Activated T-cell treated with anti-CD3 and anti-CD28 coated beads for 24 hours (primary cell): ENCODE results near the gene AFAP1.

Source experiments
- DNase-seq: peaks from one replicate; pipeline ENCODE4 v3.0.0-alpha.2; 2020; ENCODE audit warnings: low read depth

Gene AFAP1

GRCh38 chr4:7714738-7715137, 224.9 kb downstream of the AFAP1 start:
- no peak for DNase-seq

DNA sequence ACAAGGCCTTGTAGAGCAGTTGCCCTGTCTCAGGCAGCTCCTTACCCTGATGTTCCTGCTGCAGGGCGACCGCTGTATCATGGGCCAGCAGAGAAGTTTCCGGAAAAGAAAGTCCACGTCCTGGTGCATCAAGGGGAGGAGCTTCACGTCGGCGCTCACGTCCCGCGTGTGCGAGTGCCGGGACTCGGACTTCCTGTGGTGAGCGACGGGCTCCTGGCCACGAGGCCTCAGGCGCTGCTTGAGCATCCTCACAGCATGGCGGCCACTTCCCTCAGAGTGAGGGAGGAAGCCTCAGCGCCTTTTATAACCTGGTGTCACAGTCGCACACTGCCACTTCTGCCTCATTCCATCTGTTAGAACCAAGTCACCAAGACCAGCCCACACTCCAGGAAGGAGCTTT, 225.5 kb downstream of the AFAP1 start:
- no peak for DNase-seq

- no peak for DNase-seq
Observed at GRCh38 chr4:7713757-7714156, 225.9 kb downstream of the AFAP1 start.

GRCh38 chr4:7712021-7712671, 227.5 kb downstream of the AFAP1 start:
- no peak for DNase-seq

DNA sequence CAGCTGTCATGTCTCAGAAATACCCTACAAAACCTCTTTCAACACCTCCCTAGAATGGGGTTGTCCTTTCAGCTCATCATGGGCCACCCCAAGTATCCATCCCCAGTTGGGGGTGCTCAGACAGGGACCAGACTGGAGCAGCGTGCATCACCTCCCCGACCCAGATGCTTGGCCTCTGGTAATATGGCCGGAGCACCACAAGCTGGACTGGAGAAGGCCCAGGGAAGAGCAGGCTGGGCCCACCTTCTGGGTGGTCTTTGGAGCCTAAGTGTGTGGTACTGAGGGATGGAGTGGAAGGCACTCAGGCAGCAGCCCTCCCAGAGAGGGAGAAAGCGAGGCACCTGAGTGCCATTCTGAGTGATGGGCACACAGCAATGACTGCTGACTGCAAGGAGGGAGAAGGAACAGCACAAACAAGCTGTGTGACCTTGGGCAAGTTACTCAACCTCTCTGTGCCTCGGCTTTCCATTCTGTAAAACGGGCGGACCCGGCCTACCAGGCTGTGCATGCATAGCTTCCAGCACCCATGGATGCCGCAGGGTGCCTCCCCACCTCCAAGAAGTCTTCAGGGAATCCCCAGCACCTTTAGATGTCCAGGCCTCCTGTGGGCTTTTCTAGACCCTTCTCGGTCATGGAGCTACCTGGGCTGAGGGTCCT, 228.2 kb downstream of the AFAP1 start:
- DNase-seq = no peak

- no peak for DNase-seq
Observed at GRCh38 chr4:7710576-7711306, 228.9 kb downstream of the AFAP1 start.

GRCh38 chr4:7710126-7710525, 229.5 kb downstream of the AFAP1 start:
- DNase-seq = no peak

DNA sequence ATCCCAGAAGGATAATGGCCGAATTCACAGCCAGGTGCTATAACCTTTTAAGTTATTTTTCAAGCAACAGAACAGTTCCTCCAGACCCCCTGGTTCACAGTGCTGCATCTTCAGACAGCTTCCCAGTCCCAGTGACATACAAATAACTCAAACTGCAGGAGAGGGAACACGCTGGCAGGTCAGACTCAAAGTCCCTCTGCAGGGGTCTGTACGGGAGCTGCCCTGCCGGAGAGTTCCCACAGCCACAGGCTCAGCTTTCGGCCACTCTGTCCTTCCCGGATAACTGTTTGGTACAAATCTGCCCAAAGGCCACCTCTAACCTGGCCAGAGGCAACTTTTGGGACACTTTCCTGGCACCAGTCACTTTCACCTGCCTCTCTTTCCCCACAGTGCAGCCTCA, 230.2 kb downstream of the AFAP1 start:
- DNase-seq = no peak

- DNase-seq = no peak
Observed at GRCh38 chr4:7708981-7709380, 230.7 kb downstream of the AFAP1 start.
